ENCODE results near the gene PATL1. TPM values are rescaled to one million over a fixed set of nuclear protein-coding genes. Genes with fewer than 3 reads are reported as not detected.

PATL1 gene
- total RNA-seq, 1 experiment from 2014 or later = 59.8 TPM

DNA sequence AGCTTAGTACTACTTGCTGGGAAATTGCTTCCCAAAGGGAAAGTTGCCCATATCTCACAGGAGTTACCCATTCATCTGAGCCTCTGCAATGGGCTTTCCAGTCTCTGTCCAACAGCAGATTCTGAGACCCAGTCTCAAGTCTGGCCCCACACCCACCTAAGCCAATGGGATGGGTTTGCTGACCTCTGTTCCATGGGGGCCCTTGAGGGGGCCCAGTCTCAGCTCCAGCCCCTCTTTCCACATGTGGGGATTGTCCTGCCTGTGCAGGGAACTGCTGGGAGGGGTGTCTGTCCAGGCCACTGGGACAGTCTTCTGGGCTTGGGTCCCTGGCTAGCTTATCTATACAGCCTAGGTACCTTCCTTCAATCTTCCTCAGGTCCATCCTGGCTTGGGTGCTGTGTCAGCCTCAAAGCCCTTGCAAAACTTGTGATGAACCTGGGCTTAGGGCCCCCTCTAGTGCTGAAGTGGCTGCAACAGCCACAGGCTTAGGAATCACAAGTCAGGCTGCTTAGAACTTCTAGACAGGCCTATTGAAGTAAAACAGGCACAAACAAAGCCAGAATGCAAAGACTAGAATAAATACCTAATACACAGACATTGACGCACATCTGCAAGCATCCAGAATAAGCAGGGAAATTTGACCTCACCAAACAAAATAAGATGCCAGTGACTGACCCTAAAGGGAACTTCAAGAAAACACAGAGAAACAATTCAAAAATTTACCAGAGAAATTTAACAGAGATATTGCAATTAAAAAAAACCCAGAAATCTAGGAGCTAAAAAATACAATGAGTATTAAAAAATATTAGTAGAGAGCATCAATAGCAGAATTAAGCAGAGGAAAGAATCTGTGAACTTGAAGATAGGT lies 11.7 kb upstream of the PATL1 start:
- TF ChIP-seq, protein P1, sequence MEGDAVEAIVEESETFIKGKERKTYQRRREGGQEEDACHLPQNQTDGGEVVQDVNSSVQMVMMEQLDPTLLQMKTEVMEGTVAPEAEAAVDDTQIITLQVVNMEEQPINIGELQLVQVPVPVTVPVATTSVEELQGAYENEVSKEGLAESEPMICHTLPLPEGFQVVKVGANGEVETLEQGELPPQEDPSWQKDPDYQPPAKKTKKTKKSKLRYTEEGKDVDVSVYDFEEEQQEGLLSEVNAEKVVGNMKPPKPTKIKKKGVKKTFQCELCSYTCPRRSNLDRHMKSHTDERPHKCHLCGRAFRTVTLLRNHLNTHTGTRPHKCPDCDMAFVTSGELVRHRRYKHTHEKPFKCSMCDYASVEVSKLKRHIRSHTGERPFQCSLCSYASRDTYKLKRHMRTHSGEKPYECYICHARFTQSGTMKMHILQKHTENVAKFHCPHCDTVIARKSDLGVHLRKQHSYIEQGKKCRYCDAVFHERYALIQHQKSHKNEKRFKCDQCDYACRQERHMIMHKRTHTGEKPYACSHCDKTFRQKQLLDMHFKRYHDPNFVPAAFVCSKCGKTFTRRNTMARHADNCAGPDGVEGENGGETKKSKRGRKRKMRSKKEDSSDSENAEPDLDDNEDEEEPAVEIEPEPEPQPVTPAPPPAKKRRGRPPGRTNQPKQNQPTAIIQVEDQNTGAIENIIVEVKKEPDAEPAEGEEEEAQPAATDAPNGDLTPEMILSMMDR (IDR thresholded peaks at IDR 0.05; ENCODE audit: unreplicated experiment) = peak; percentile 65
- BruUV-seq (replicated peaks) = no TSS peak
- Mint-ChIP-seq H3K36me3 (ENCODE audit: insufficient read depth, unreplicated experiment) (peaks cover 5% of the 10 kb centered on the region), H3K4me3 (ENCODE audit: low read depth, unreplicated experiment) (no peak overlapping the region), H3K27ac (ENCODE audit: unreplicated experiment) (no peak overlapping the region), H3K9me3 (ENCODE audit: low read depth, unreplicated experiment) (no peaks in the 10 kb centered on the region), H3K4me1 (ENCODE audit: low read depth, unreplicated experiment) (peaks cover 20% of the 10 kb centered on the region), H3K27me3 (ENCODE audit: unreplicated experiment) (no peaks in the 10 kb centered on the region)
- peak; percentile 77 for DNase-seq
- intact Hi-C loops (cut with micrococcal nuclease; ENCODE audit: unreplicated experiment) = loop anchor here (1.0 to 10.0 kb wide), 3 partner anchors 143 to 396 kb away; no protein-coding TSS in a partner anchor
- CTCF ChIA-PET = interaction anchor here (0.8 to 1.6 kb wide), 3 partner anchors 9 to 130 kb away, joined by 3 read pairs; partner anchors contain the start of gene PATL1

DNA sequence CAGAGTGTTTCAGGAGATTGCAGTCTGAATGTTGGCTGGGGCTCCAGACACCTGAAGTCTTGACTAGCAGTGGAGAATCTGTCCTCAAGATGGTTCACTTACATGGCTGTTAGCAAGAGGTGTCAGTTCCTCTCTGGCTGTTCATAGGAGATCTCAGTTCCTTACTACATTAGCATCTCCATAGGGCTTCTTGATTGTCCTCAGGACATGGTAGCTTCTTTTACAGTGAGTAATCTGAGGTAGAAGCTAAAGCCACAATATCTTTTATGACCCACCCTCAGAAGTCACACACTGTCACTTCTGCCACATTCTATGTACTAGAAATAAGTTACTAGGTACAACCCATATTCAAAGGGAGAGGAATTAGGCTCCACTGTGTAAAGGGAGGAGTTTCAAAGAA lies 10.5 kb upstream of the PATL1 start:
- CTCF ChIA-PET = interaction anchor here (0.6 to 1.6 kb wide), 2 partner anchors 129 to 508 kb away, joined by 3 read pairs; no protein-coding TSS in a partner anchor
- no peak overlapping the region for H3K27ac Mint-ChIP-seq (ENCODE audit: unreplicated experiment)
- no peak for DNase-seq
- intact Hi-C loops (cut with micrococcal nuclease; ENCODE audit: unreplicated experiment) = no loop called here
- H3K4me1 Mint-ChIP-seq (ENCODE audit: low read depth, unreplicated experiment) = peaks cover 23% of the 10 kb centered on the region
- BruUV-seq (replicated peaks) = no TSS peak
- H3K27me3 Mint-ChIP-seq (ENCODE audit: unreplicated experiment) = no peaks in the 10 kb centered on the region
- peaks cover 5% of the 10 kb centered on the region for H3K36me3 Mint-ChIP-seq (ENCODE audit: insufficient read depth, unreplicated experiment)
- no peaks in the 10 kb centered on the region for H3K9me3 Mint-ChIP-seq (ENCODE audit: low read depth, unreplicated experiment)
- H3K4me3 Mint-ChIP-seq (ENCODE audit: low read depth, unreplicated experiment) = no peak overlapping the region
- TF ChIP-seq, protein P1 (IDR thresholded peaks at IDR 0.05; ENCODE audit: unreplicated experiment) = no peak

DNA sequence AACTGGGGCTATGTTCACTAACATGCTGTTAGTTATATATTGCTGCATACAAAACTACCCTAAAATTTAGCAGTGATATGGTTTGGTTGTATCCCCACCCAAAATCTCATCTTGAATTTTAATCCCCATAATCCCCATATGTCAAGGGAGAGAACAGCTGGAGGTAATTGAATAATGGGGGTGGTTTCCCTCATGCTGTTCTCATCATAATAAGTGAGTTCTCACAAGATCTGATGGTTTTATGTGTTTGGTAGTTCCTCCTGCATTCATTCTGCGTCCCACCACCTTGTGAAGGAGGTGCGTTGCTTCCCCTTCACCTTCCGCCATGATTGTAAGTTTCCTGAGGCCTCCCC lies 10.0 kb upstream of the PATL1 start:
- TF ChIP-seq, protein P1 (IDR thresholded peaks at IDR 0.05; ENCODE audit: unreplicated experiment) = no peak
- no TSS peak for BruUV-seq (replicated peaks)
- no peak for DNase-seq
- intact Hi-C loops (cut with micrococcal nuclease; ENCODE audit: unreplicated experiment) = no loop called here
- peaks cover 23% of the 10 kb centered on the region for H3K4me1 Mint-ChIP-seq (ENCODE audit: low read depth, unreplicated experiment)
- CTCF ChIA-PET = interaction anchor here (0.6 to 1.6 kb wide), 2 partner anchors 129 to 507 kb away, joined by 3 read pairs; no protein-coding TSS in a partner anchor
- H3K4me3 Mint-ChIP-seq (ENCODE audit: low read depth, unreplicated experiment) = no peak overlapping the region
- H3K27me3 Mint-ChIP-seq (ENCODE audit: unreplicated experiment) = no peaks in the 10 kb centered on the region
- H3K9me3 Mint-ChIP-seq (ENCODE audit: low read depth, unreplicated experiment) = no peaks in the 10 kb centered on the region
- H3K36me3 Mint-ChIP-seq (ENCODE audit: insufficient read depth, unreplicated experiment) = peaks cover 5% of the 10 kb centered on the region
- H3K27ac Mint-ChIP-seq (ENCODE audit: unreplicated experiment) = no peak overlapping the region

DNA sequence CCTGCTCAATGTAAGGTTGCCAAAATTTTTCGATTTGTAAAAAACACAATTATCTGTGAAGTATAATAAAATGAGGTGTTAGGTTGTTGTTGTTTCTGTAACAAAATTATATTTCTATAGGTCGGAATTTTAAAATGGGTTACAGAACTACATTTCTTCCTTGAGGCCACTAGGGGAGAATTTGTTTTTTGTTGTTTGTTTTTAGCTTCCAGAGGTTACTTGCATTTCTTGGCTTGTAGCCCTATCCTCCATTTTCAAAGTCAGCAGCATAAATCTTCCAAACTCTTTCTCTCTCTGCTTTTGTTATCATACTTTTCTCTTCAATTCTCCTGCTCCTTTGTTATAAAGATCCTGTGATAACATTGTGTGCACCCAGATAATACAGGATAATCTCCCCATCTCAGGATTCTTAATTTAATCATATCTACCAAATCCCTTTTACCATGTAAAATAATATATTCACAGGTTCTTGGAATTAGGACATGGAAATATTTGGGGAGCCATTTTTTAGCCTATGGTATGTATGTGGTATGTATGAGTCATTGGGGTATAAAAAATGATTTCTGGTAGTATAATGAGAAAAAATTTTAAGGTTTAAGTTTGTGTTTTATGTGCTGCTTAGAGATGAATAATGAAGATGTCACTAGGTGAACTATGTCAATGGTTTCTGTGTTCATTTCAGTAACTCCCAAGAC lies 9.4 kb upstream of the PATL1 start:
- Mint-ChIP-seq H3K4me1 (ENCODE audit: low read depth, unreplicated experiment) (peaks cover 23% of the 10 kb centered on the region), H3K27ac (ENCODE audit: unreplicated experiment) (no peak overlapping the region), H3K36me3 (ENCODE audit: insufficient read depth, unreplicated experiment) (peaks cover 5% of the 10 kb centered on the region), H3K4me3 (ENCODE audit: low read depth, unreplicated experiment) (no peak overlapping the region), H3K9me3 (ENCODE audit: low read depth, unreplicated experiment) (no peaks in the 10 kb centered on the region), H3K27me3 (ENCODE audit: unreplicated experiment) (no peaks in the 10 kb centered on the region)
- CTCF ChIA-PET = interaction anchor here (0.5 kb wide), 1 partner anchor 10 kb away, joined by 3 read pairs; the partner anchor contains the start of gene PATL1
- no peak for DNase-seq
- intact Hi-C loops (cut with micrococcal nuclease; ENCODE audit: unreplicated experiment) = no loop called here
- no TSS peak for BruUV-seq (replicated peaks)
- TF ChIP-seq, protein P1 (IDR thresholded peaks at IDR 0.05; ENCODE audit: unreplicated experiment) = no peak

Measured in Calu3 (cell line).